ENCODE data around the gene TAF1D.

TAF1D gene

GRCh38 chr11:93704237-93704636 lies 37.1 kb downstream of the TAF1D start:
- TF ChIP-seq SPI1 (IDR thresholded peaks at IDR 0.05; ENCODE audit: borderline replicate concordance, low read depth): no peak
- no peak for TF ChIP-seq GABPA (IDR thresholded peaks at IDR 0.05; ENCODE audit: low read depth)
- no peak for TF ChIP-seq POLR2AphosphoS5 (IDR thresholded peaks at IDR 0.05; ENCODE audit: low read depth)
- TF ChIP-seq, protein P1, sequence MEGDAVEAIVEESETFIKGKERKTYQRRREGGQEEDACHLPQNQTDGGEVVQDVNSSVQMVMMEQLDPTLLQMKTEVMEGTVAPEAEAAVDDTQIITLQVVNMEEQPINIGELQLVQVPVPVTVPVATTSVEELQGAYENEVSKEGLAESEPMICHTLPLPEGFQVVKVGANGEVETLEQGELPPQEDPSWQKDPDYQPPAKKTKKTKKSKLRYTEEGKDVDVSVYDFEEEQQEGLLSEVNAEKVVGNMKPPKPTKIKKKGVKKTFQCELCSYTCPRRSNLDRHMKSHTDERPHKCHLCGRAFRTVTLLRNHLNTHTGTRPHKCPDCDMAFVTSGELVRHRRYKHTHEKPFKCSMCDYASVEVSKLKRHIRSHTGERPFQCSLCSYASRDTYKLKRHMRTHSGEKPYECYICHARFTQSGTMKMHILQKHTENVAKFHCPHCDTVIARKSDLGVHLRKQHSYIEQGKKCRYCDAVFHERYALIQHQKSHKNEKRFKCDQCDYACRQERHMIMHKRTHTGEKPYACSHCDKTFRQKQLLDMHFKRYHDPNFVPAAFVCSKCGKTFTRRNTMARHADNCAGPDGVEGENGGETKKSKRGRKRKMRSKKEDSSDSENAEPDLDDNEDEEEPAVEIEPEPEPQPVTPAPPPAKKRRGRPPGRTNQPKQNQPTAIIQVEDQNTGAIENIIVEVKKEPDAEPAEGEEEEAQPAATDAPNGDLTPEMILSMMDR (IDR thresholded peaks at IDR 0.05; ENCODE audit: insufficient read depth, low read length): no peak
- TF ChIP-seq, protein P2, sequence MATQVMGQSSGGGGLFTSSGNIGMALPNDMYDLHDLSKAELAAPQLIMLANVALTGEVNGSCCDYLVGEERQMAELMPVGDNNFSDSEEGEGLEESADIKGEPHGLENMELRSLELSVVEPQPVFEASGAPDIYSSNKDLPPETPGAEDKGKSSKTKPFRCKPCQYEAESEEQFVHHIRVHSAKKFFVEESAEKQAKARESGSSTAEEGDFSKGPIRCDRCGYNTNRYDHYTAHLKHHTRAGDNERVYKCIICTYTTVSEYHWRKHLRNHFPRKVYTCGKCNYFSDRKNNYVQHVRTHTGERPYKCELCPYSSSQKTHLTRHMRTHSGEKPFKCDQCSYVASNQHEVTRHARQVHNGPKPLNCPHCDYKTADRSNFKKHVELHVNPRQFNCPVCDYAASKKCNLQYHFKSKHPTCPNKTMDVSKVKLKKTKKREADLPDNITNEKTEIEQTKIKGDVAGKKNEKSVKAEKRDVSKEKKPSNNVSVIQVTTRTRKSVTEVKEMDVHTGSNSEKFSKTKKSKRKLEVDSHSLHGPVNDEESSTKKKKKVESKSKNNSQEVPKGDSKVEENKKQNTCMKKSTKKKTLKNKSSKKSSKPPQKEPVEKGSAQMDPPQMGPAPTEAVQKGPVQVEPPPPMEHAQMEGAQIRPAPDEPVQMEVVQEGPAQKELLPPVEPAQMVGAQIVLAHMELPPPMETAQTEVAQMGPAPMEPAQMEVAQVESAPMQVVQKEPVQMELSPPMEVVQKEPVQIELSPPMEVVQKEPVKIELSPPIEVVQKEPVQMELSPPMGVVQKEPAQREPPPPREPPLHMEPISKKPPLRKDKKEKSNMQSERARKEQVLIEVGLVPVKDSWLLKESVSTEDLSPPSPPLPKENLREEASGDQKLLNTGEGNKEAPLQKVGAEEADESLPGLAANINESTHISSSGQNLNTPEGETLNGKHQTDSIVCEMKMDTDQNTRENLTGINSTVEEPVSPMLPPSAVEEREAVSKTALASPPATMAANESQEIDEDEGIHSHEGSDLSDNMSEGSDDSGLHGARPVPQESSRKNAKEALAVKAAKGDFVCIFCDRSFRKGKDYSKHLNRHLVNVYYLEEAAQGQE (IDR thresholded peaks at IDR 0.05; ENCODE audit: insufficient replicate concordance, low read depth): no peak
- H3K27me3 ChIP-seq (ENCODE audit: insufficient read depth, poor library complexity, severe bottlenecking): no peaks in the 10 kb centered on the region
- H3K4me3 ChIP-seq (replicated peaks; ENCODE audit: insufficient read depth, low read length): no peak overlapping the region
- no peak for DNase-seq (ENCODE audit: low read depth in 1 of 2, low spot score in 1 of 2)
- no peak overlapping the region for H3K27ac ChIP-seq (replicated peaks)

GRCh38 chr11:93700830-93701229 lies 40.5 kb downstream of the TAF1D start:
- Histone ChIP-seq H3K27me3 (ENCODE audit: insufficient read depth, poor library complexity, severe bottlenecking) (no peaks in the 10 kb centered on the region), H3K4me3 (replicated peaks; ENCODE audit: insufficient read depth, low read length) (no peak overlapping the region), H3K27ac (replicated peaks) (no peak overlapping the region)
- no peak for DNase-seq (ENCODE audit: low read depth in 1 of 2, low spot score in 1 of 2)
- TF ChIP-seq, protein P2 (IDR thresholded peaks at IDR 0.05; ENCODE audit: insufficient replicate concordance, low read depth): no peak
- TF ChIP-seq POLR2AphosphoS5 (IDR thresholded peaks at IDR 0.05; ENCODE audit: low read depth) (no peak), SPI1 (IDR thresholded peaks at IDR 0.05; ENCODE audit: borderline replicate concordance, low read depth) (no peak), GABPA (IDR thresholded peaks at IDR 0.05; ENCODE audit: low read depth) (no peak)
- TF ChIP-seq, protein P1 (IDR thresholded peaks at IDR 0.05; ENCODE audit: insufficient read depth, low read length): no peak

- no peak overlapping the region for H3K4me3 ChIP-seq (replicated peaks; ENCODE audit: insufficient read depth, low read length)
- TF ChIP-seq, protein P1 (IDR thresholded peaks at IDR 0.05; ENCODE audit: insufficient read depth, low read length): no peak
- TF ChIP-seq, protein P2 (IDR thresholded peaks at IDR 0.05; ENCODE audit: insufficient replicate concordance, low read depth): no peak
- TF ChIP-seq POLR2AphosphoS5 (IDR thresholded peaks at IDR 0.05; ENCODE audit: low read depth) (no peak), SPI1 (IDR thresholded peaks at IDR 0.05; ENCODE audit: borderline replicate concordance, low read depth) (no peak)
- no peak overlapping the region for H3K27ac ChIP-seq (replicated peaks)
- H3K27me3 ChIP-seq (ENCODE audit: insufficient read depth, poor library complexity, severe bottlenecking): no peaks in the 10 kb centered on the region
- no peak for DNase-seq (ENCODE audit: low read depth in 1 of 2, low spot score in 1 of 2)
Observed at GRCh38 chr11:93697611-93698010, 43.7 kb downstream of the TAF1D start.
